Activated T-helper 1 cell treated with anti-CD3 and anti-CD28 coated beads, Interleukin-2, amount 50 U/mL, for 16 hours (primary cell): ENCODE results near the gene MAP4K3.

Experiments
- DNase-seq, 2 donors: peaks; one replicate each; pipeline ENCODE4 v3.0.0-alpha.2; 2020; ENCODE audit warnings: low read depth in 1 of 2, low spot score in 1 of 2

Gene MAP4K3

GRCh38 chr2:39445934-39446333, 8.8 kb upstream of the MAP4K3 start:
- DNase-seq = no peak

GRCh38 chr2:39443009-39443408, 5.9 kb upstream of the MAP4K3 start:
- DNase-seq = no peak

- no peak for DNase-seq
Measured at GRCh38 chr2:39437522-39438296, 624 bp upstream of the MAP4K3 start.

GRCh38 chr2:39435741-39436591, 1.1 kb downstream of the MAP4K3 start:
- no peak for DNase-seq

- no peak for DNase-seq
Measured at GRCh38 chr2:39435234-39435633, 1.9 kb downstream of the MAP4K3 start.

- DNase-seq = no peak
Measured at GRCh38 chr2:39434233-39434897, 2.7 kb downstream of the MAP4K3 start.

GRCh38 chr2:39433586-39434195, 3.4 kb downstream of the MAP4K3 start:
- no peak for DNase-seq

- no peak for DNase-seq
Measured at GRCh38 chr2:39432701-39433100, 4.4 kb downstream of the MAP4K3 start.

GRCh38 chr2:39431592-39432316, 5.3 kb downstream of the MAP4K3 start:
- no peak for DNase-seq

GRCh38 chr2:39429746-39430145, 7.3 kb downstream of the MAP4K3 start:
- DNase-seq = no peak

GRCh38 chr2:39424951-39425350, 12.1 kb downstream of the MAP4K3 start:
- DNase-seq = no peak

- no peak for DNase-seq
Measured at GRCh38 chr2:39422700-39423099, 14.4 kb downstream of the MAP4K3 start.

- no peak for DNase-seq
Measured at GRCh38 chr2:39421354-39421753, 15.7 kb downstream of the MAP4K3 start.

GRCh38 chr2:39419282-39420223, 17.5 kb downstream of the MAP4K3 start:
- DNase-seq = no peak

GRCh38 chr2:39418491-39418890, 18.6 kb downstream of the MAP4K3 start:
- no peak for DNase-seq

- DNase-seq = no peak
Measured at GRCh38 chr2:39416140-39416539, 20.9 kb downstream of the MAP4K3 start.

GRCh38 chr2:39413063-39413737, 23.9 kb downstream of the MAP4K3 start:
- DNase-seq = no peak

- no peak for DNase-seq
Measured at GRCh38 chr2:39411181-39411944, 25.7 kb downstream of the MAP4K3 start.
